Measurements from ENCODE around the gene LRAT.

LRAT gene

GRCh38 chr4:154760895-154761294 is 17.1 kb downstream of the LRAT start:
- DNase-seq (ENCODE audit: low read depth, low spot score) = no peak

DNA sequence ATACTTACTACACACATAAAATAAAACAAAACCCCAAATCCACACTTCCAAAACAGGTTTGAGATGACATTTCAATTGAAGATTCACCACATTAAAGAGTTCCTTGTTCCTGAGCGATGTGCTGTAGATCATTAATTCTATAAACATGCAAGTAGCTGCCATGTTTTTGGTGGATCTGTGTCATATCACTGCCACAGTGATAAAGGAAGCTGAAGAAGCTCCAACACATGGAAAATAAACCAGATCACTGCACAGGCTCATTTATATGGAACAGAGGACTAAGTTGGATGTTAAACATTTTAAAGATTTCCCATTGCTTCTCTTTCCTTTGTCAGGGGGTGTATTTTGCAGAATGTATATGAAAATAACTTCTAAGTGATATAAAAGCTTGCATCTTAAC is 34.5 kb downstream of the LRAT start:
- no peak for DNase-seq (ENCODE audit: low read depth, low spot score)

GRCh38 chr4:154779362-154779947 is 35.7 kb downstream of the LRAT start:
- DNase-seq (ENCODE audit: low read depth, low spot score) = no peak

GRCh38 chr4:154781126-154781982 is 37.6 kb downstream of the LRAT start, which contains the start of gene RBM46:
Gene RBM46 (plus strand): TSS chr4:154781272. CDS start chr4:154796753, 15,481 bp downstream.
- DNase-seq (ENCODE audit: low read depth, low spot score) = no peak

DNA sequence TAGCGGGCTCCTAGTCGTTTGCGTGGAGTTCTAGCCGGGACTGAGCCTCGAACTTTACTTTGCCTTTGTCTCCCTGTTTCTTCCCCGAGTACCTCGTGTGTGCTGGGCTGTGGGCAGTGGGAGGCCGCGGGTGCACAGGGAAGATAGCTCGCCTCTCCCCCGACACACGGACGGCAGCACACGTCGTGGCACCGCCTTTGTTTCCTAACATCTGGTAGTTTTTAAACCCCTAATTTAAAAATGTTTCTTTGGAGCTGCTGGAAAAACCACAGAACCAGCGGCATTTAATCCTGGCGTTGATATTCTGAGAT is 38.1 kb downstream of the LRAT start:
- no peak for DNase-seq (ENCODE audit: low read depth, low spot score)
